Activated T-helper 1 cell treated with anti-CD3 and anti-CD28 coated beads, Interleukin-12 subunit alpha, Interleukin-12 subunit beta, Interleukin-2, Interleukin-4 antibody, amounts not matched to agents 30 ng/mL and 10 ng/mL and 1 ng/mL, durations not matched to agents 14 hours and 24 hours and 36 hours (primary cell): Measurements from ENCODE around the gene ACTL6B. TPM values are rescaled to one million over a fixed set of nuclear protein-coding genes. Genes with fewer than 3 reads are reported as not detected.

Source experiments
- DNase-seq: peaks from one replicate; pipeline ENCODE4 v3.0.0; 2021; ENCODE audit warnings: low spot score
- H3K27ac Mint-ChIP-seq: one replicate; pipeline ENCODE4 v1.8.0; 2021; ENCODE audit warnings: mild to moderate bottlenecking, mixed read lengths
- H3K27me3 Mint-ChIP-seq: one replicate; pipeline ENCODE4 v1.8.0; 2022; ENCODE audit warnings: mild to moderate bottlenecking, moderate library complexity, mixed read lengths; ENCODE audit not compliant: insufficient read depth
- H3K36me3 Mint-ChIP-seq: one replicate; pipeline ENCODE4 v1.8.0; 2021; ENCODE audit warnings: low read depth, mixed read lengths
- H3K4me1 Mint-ChIP-seq: one replicate; pipeline ENCODE4 v1.8.0; 2021; ENCODE audit warnings: low read depth, mixed read lengths
- H3K4me3 Mint-ChIP-seq: one replicate; pipeline ENCODE4 v1.8.0; 2021; ENCODE audit warnings: mild to moderate bottlenecking, moderate library complexity, mixed read lengths
- H3K9me3 Mint-ChIP-seq: one replicate; pipeline ENCODE4 v1.8.0; 2021; ENCODE audit warnings: mixed read lengths
- intact Hi-C: fragments of 100-400 bp; cut with micrococcal nuclease; formaldehyde crosslinking; loops from one replicate; pipeline ENCODE4 v1.15.1; 2024
- total RNA-seq: library from RNA; stranded (reverse); gene quantifications from 2 replicates; pipeline ENCODE4 v1.2.3, GENCODE V29; 2022

The ACTL6B gene
- total RNA-seq, 1 donor from 2014 or later = not detected

DNA sequence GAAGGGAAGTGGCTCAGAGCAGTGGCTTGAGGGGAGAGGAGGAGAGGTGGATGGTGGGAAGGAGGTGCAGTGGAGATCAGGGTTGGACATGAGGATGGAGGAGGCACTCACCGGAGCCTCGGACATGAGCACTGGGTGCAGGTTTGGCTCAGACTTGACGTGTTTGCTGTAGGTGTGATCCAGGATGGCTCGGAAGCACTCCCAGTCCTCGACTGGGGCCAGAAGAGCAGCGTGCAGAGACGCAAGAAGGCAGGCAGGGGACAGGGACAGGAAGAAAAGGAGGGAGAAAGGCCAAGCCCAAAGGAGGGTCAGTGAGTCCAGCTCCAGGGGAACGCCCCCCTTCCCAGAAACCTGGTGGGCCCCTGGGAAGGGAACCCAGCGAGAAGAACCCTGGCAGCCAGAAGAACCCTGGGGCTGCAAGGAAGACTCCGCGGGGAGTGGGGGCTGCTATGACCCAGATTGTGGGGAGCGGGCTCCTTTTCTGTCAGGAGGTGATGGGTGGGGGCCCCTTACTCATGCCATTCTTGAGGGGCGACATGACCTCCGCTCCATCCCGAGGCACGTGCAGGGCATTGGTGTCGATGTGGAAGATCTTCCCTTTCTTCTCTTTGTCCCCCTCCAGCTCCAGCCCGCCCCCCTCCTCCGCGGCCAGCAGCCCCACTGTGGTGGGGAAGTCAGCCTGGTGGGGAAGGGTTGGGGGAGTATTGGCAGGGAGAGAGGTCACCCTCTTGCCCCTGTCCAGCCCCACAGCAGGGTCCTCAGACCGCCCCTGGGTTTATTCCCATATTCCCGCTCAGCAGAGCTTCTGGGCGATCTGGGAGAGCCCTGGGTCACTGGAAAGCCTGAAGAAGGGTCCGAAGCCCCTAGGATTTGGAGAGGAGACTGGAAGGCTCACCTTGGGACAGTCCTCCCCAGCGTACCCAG is 1.1 kb downstream of the ACTL6B start:
- H3K27ac Mint-ChIP-seq = no peak overlapping the region
- H3K4me1 Mint-ChIP-seq = no peaks in the 10 kb centered on the region
- H3K36me3 Mint-ChIP-seq = no peaks in the 10 kb centered on the region
- no peak overlapping the region for H3K4me3 Mint-ChIP-seq
- no peak for DNase-seq
- H3K9me3 Mint-ChIP-seq = no peaks in the 10 kb centered on the region
- peaks cover 29% of the 10 kb centered on the region for H3K27me3 Mint-ChIP-seq
- intact Hi-C loops = no loop called here

- intact Hi-C loops = no loop called here
- no peak for DNase-seq
- Mint-ChIP-seq H3K36me3 (no peaks in the 10 kb centered on the region), H3K4me1 (no peaks in the 10 kb centered on the region), H3K27me3 (peaks cover 10% of the 10 kb centered on the region), H3K27ac (no peak overlapping the region), H3K9me3 (no peaks in the 10 kb centered on the region), H3K4me3 (no peak overlapping the region)
Observed at GRCh38 chr7:100649826-100650565, 6.3 kb downstream of the ACTL6B start.

GRCh38 chr7:100642534-100642907 is 13.7 kb downstream of the ACTL6B start:
- Mint-ChIP-seq H3K4me1 (no peaks in the 10 kb centered on the region), H3K36me3 (no peaks in the 10 kb centered on the region), H3K27ac (no peak overlapping the region), H3K4me3 (no peak overlapping the region), H3K27me3 (peaks cover 4% of the 10 kb centered on the region), H3K9me3 (no peaks in the 10 kb centered on the region)
- DNase-seq = no peak
- intact Hi-C loops = no loop called here

GRCh38 chr7:100641860-100642533 is 14.3 kb downstream of the ACTL6B start:
- Mint-ChIP-seq H3K27ac (no peak overlapping the region), H3K36me3 (no peaks in the 10 kb centered on the region), H3K9me3 (no peaks in the 10 kb centered on the region), H3K4me3 (no peak overlapping the region), H3K4me1 (no peaks in the 10 kb centered on the region), H3K27me3 (peaks cover 4% of the 10 kb centered on the region)
- intact Hi-C loops = no loop called here
- no peak for DNase-seq

GRCh38 chr7:100641463-100641859 is 14.8 kb downstream of the ACTL6B start, which contains the start of gene TFR2:
TFR2 (minus strand) TSS chr7:100641552; CDS start chr7:100641509, 43 bp downstream.
- no peaks in the 10 kb centered on the region for H3K4me1 Mint-ChIP-seq
- H3K36me3 Mint-ChIP-seq = no peaks in the 10 kb centered on the region
- intact Hi-C loops = no loop called here
- H3K4me3 Mint-ChIP-seq = no peak within 1 kb of the TSS
- no peaks in the 10 kb centered on the region for H3K9me3 Mint-ChIP-seq
- no peak for DNase-seq
- H3K27ac Mint-ChIP-seq = no peak within 1 kb of the TSS
- peaks cover 4% of the 10 kb centered on the region for H3K27me3 Mint-ChIP-seq

DNA sequence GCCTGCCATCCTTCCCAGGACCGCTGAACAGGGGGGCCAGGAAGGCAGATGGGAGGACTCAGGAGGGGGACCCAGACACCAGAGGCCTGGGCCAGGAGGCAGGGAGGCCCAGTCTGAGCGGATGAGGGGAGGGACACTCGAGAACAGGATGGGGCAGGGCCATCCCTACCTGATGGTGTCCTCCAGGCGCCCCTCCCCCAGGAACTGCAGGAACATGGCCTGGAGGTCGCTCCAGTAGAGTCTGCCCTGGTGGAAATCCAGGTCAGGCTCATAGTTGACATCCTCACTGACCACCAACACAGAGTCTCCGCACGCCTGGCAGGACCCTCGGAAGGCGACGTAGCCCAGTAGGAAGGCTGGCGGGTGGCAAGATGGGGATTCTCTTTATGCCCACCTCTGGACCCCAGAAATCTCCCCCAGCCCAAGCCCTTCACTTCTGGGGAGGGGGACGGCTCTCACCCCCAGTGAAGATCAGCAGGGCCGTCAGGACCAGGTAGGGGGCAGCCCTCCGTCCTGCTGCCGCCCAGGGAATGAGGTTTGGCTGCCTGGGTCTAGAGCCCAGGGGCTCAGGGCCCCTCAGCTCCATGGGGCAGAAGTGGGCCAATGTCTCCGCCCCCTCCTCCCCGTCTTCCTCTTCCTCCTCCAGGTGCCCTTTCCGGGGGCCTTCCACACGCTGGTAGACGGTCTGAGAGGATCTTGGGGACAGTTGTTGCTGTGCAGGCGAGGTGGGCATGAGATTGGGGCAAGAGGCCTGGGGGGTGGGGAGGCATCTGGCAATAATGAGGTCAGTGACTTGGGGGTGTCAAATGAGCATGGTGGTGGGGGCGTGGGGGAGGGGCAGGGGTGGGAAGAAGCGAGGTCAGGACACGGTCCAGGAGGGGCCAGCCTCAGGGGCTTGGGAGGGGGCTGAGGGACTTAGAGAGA is 15.5 kb downstream of the ACTL6B start:
- H3K4me3 Mint-ChIP-seq = no peak overlapping the region
- H3K36me3 Mint-ChIP-seq = no peaks in the 10 kb centered on the region
- DNase-seq = no peak
- H3K9me3 Mint-ChIP-seq = no peaks in the 10 kb centered on the region
- H3K27ac Mint-ChIP-seq = no peak overlapping the region
- H3K4me1 Mint-ChIP-seq = no peaks in the 10 kb centered on the region
- H3K27me3 Mint-ChIP-seq = peaks cover 4% of the 10 kb centered on the region
- intact Hi-C loops = no loop called here

DNA sequence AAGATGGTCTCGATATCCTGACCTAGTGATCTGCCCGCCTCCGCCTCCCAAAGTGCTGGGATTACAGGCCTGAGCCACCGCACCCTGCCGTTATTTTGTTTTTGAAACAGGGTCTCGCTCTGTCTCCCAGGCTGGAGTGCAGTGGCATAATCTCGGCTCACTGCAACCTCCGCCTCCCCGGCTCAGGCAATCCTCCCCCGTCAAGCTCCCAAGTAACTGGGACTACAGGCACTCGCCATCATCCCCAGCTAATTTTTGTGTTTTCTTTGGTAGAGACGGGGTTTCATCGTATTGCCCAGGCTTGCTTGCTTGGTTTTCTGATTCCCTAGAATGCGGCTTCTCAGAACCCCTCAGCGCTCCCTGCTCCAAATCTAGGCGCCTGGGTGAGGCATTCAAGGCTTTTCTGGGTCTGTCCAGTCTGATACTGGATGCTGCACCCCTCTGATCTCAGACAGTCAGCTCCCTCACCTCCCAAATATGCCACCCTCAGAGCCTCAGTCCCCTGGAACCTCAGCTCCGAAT is 16.2 kb downstream of the ACTL6B start:
- H3K27ac Mint-ChIP-seq = no peak overlapping the region
- no peaks in the 10 kb centered on the region for H3K4me1 Mint-ChIP-seq
- H3K4me3 Mint-ChIP-seq = no peak overlapping the region

DNA sequence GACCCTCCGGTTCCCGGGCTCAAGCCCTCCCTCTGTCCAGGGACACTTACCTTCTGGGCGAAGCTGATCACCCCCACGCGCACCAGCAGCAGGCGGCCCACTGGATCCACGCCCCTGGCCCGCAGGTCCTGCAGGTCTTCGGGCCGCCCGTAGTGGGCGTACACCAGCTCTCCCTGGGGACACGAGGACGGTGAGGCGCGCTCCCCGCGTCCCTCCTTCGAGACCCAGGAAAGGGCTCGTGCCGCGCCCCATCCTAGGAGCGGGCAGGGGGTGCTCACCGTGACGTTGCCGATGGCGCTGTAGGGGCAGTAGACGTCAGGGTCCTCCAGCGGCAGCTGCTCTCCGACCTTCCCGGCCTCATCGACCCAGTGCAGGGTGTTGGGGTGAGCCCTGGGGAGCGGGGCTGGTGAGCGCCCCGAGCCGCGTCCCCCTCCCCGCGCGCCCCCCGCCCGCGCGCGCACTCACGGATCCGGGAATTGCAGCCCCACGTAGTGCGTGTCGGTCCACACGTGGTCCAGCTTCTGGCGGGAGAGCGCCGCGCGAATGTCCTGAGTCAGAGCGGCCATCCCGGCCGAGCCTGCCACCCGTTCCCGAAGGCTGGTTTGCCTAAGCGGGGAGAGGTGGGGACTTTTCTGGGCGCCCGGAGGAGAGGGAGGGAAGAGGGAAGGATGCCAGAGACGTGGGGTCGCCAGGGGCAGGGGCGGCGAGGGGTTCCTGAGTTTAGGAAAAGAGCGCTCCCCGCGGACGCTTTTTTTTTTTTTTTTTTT is 23.1 kb downstream of the ACTL6B start:
- H3K36me3 Mint-ChIP-seq = peaks cover 5% of the 10 kb centered on the region
- H3K9me3 Mint-ChIP-seq = no peaks in the 10 kb centered on the region
- H3K4me3 Mint-ChIP-seq = peak overlapping the region; percentile 92
- peaks cover 21% of the 10 kb centered on the region for H3K4me1 Mint-ChIP-seq
- peak overlapping the region; percentile 92 for H3K27ac Mint-ChIP-seq
- intact Hi-C loops = loop anchor here (1.0 to 5.0 kb wide), 4 partner anchors 40 to 74 kb away; partner anchors contain the start of genes FBXO24, GNB2, LRCH4 and POP7
- peak; percentile 57 for DNase-seq
- H3K27me3 Mint-ChIP-seq = no peaks in the 10 kb centered on the region

More for the DNA sequence above, 16.2 kb downstream of the ACTL6B start:
- no peaks in the 10 kb centered on the region for H3K9me3 Mint-ChIP-seq
- no peaks in the 10 kb centered on the region for H3K27me3 Mint-ChIP-seq
- intact Hi-C loops = no loop called here
- H3K36me3 Mint-ChIP-seq = no peaks in the 10 kb centered on the region
- no peak for DNase-seq

- no peak for DNase-seq
- no peaks in the 10 kb centered on the region for H3K27me3 Mint-ChIP-seq
- peak overlapping the region; percentile 56 for H3K27ac Mint-ChIP-seq
- intact Hi-C loops = loop anchor here (5.0 kb wide), 1 partner anchor 77 kb away; the partner anchor contains the start of gene POP7
- H3K9me3 Mint-ChIP-seq = no peaks in the 10 kb centered on the region
- peaks cover 6% of the 10 kb centered on the region for H3K36me3 Mint-ChIP-seq
- peaks cover 36% of the 10 kb centered on the region for H3K4me1 Mint-ChIP-seq
- no peak overlapping the region for H3K4me3 Mint-ChIP-seq
Observed at GRCh38 chr7:100630066-100630465, 26.2 kb downstream of the ACTL6B start.

- Mint-ChIP-seq H3K27me3 (no peaks in the 10 kb centered on the region), H3K4me1 (peaks cover 41% of the 10 kb centered on the region), H3K27ac (no peak overlapping the region), H3K9me3 (no peaks in the 10 kb centered on the region), H3K36me3 (peaks cover 6% of the 10 kb centered on the region), H3K4me3 (peak overlapping the region; percentile 71)
- intact Hi-C loops = no loop called here
- DNase-seq = no peak
Observed at GRCh38 chr7:100629117-100629716, 27.0 kb downstream of the ACTL6B start.

DNA sequence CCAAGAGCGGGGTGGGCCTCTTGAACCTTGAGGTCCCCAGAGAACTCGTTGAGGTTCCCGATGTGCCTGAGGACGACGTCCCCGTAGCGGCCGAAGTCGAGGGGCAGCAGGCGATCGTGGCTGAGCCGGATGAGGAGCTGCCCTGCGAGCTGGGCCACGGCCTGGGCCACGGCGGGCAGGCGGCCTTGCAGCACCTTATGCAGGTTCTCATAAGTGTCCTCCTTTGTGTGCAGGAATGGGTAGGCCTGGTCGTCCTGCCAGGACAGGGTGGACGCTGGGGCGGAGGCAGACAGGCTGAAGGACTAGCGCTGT is 29.1 kb downstream of the ACTL6B start:
- Mint-ChIP-seq H3K4me1 (peaks cover 45% of the 10 kb centered on the region), H3K4me3 (peak overlapping the region; percentile 71), H3K27me3 (no peaks in the 10 kb centered on the region), H3K27ac (no peak overlapping the region), H3K36me3 (peaks cover 7% of the 10 kb centered on the region), H3K9me3 (no peaks in the 10 kb centered on the region)
- intact Hi-C loops = loop anchor here (2.0 kb wide), 1 partner anchor 66 kb away; no protein-coding TSS in a partner anchor
- DNase-seq = no peak
